LNCAP (cell line): ENCODE data around the gene SEMA5A.

Experiments
- TF ChIP-seq, protein P1 (sequence below): fragments of 450-650 bp; IDR thresholded peaks from 2 replicates; pipeline ENCODE4 v1.5.1; 2017; ENCODE audit warnings: mild to moderate bottlenecking

SEMA5A gene

DNA sequence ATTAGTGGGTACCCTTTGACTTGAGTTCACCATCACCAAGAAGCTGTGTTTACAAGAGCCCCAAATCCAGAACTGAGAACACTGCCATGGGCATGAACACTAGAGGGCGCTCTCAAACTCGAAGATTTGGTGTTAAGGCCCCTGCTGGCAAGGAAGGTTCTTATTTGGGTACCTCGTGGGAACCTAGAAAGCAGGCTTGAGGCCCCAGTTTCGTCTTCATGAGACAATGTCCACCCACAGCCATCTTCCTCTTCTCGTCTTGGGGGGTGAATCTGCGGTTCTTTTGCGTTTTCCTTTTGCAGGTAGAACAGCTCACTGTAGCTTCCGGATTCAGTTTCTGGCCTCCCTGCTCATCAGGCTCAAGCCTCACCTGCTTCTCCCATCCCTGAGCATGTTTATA, 184.0 kb downstream of the SEMA5A start:
- TF ChIP-seq, protein P1, sequence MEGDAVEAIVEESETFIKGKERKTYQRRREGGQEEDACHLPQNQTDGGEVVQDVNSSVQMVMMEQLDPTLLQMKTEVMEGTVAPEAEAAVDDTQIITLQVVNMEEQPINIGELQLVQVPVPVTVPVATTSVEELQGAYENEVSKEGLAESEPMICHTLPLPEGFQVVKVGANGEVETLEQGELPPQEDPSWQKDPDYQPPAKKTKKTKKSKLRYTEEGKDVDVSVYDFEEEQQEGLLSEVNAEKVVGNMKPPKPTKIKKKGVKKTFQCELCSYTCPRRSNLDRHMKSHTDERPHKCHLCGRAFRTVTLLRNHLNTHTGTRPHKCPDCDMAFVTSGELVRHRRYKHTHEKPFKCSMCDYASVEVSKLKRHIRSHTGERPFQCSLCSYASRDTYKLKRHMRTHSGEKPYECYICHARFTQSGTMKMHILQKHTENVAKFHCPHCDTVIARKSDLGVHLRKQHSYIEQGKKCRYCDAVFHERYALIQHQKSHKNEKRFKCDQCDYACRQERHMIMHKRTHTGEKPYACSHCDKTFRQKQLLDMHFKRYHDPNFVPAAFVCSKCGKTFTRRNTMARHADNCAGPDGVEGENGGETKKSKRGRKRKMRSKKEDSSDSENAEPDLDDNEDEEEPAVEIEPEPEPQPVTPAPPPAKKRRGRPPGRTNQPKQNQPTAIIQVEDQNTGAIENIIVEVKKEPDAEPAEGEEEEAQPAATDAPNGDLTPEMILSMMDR: peak; percentile 78

DNA sequence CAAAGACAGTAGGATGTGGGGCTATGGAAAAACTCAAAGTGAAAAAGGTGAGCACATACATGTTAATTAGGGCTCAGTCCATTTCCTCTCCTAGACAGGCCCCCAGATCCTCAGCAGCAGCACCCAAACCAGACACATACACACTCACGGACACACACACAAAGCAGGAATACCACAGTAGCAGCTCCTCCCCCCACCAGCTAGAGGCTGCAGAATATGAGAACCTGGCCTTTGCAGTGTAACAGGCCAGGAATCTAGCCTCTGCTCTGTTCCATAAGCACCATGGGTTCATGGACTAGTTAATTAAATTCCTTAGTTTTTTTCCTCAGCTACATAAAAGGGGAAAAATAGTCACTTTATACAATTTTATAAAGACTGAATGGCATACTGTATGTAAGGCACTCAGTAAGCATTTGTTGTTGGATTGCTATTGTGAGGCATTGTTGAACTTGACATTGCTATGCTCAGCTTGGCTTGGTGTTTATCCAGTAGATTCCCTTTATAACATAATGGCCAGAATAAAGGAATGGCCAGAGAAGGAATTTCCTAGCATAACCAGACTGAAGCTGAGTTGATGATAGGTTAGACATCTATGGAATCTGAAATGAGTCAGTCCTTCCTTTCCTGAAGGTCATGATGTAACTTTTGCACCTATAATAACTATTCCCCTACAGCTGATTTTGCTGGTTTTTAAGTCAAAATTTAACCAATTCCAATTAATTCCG, 186.8 kb downstream of the SEMA5A start:
- TF ChIP-seq, protein P1: no peak

DNA sequence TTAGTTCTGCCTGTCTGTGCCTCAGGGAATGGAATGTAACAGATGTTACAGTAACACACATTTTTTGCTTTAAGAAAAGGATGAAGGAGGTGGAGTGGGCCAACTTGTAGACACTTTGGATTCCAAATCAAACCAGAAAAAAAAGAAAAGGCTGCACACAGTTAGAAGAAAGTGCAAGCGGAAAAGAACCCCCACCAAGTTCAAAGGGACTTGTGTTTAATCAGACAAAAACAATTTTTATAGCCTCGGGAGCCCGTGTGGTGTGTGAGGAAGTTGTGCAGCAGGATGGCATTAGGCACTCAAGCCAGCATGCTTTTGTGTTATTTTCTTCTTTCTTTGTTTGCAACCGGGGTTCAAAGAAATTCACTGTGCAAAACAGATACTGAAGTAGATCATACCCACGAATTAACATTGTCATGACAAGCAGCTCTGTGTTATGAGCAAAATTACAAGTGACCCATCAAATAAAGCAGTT, 189.5 kb downstream of the SEMA5A start:
- TF ChIP-seq, protein P1: no peak

DNA sequence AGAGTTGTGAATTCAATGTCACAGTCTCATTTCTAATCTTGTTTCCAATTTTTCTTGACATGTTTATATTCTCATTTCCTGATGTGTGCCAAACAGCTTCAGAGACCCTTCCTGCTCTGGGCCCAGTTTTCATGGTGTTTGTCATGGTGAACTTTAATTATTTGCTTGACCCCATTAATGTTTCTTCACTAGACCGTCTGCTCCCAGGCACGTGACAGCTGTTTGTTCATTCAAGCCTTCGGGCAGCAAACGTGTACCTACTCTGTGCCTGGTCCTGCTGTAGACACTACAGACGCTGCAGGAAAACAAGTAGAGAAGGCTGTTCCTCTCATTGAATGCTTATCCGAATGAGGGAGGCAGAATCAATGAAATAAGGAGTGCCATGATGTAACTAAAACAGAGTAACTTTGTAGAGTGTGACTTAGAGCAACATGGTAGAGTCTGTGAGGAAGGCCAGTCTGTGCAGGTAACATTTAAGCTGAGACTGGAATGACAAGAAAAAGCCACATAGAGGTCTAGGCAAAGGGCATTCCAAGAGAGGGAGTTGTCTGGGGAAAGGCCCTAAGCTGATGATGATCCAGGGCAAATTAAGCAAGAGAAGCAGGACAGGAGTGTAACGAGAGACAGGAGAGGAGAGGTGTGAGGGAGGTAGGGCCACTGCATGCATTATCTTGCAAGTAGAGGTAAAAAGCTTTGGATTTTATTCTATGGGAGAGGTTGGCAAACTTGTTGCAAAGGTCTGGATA, 191.4 kb downstream of the SEMA5A start:
- TF ChIP-seq, protein P1: no peak

DNA sequence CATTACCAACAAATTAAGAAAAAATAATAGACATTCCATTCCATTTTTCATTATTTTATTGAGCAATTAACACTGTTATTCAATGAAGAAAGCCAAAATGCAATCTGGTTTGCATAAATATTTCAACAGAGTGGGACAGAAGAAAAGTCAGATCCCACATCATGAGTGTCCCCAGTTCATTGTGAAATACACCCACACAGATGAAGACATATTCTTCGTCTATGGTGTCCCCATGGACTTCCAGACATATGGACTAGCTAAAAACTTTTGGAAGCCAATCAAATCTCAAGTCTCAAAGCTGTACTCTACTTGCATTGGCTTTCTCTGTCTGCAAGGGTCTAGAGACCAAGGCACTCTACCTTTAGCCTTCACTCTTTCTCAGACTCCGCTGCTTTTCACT, 194.3 kb downstream of the SEMA5A start:
- TF ChIP-seq, protein P1: no peak

DNA sequence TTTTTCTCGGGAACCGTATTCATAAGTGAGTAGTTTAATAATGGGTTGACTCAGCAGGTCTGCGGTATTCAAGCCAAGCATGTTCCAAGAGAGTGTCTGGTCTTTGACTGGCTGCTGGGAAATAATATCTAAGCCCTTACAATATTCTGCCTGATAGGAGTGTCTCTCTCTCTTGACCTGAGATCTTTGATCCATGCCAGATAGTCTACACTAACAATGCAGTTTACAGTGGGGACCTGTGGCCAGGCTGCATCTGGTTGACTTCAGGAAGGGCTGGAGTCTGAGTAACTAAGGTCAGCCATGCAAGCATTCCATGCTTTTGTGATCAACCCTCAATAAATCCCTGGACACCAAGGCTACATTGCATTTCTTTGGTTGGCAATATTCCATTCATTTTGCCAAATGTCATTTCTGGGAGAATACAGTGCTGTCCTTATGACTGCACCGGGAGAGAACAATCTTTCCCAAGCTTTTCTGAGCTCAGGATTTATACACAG, 195.5 kb downstream of the SEMA5A start:
- TF ChIP-seq, protein P1: no peak

DNA sequence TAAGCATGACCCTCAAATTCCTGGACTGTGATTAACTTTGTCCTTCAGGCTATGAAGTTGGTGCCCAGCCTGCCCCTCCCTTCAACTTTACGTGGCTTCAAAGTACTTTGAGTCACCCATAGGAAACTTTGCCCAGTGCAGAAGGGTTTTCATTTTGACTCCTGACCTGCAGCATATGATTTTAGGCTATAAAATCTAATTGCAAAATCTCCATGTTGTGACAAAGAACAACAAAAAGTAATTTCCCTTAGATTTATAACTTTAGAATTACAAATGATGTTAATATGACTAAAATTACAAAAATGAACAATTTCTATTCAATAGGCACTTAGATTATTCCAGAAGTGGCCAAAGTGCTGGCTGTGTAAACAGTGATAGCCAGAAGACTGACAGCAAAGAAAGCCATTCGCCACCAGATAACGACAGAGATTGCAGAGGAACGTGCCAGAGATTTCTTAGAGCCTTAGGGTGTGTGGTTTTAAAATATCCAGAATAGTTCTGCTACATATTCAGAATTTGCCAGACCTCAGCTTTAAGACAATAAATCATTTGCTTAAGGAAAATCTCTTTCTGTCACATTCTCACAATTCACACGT, 197.4 kb downstream of the SEMA5A start:
- TF ChIP-seq, protein P1: no peak
